ENCODE measurements around the gene FAM13A.

GRCh38 chr4:89067417-89067816, 10.4 kb upstream of the FAM13A start:
- TF ChIP-seq CTCF (IDR thresholded peaks at IDR 0.05; ENCODE audit: low read depth, low read length, poor library complexity, severe bottlenecking) (no peak), EZH2phosphoT487 (IDR thresholded peaks at IDR 0.05; ENCODE audit: borderline replicate concordance, low read length) (no peak)

All from DOHH2 (cell line).